ENCODE measurements around the gene PCCA. TPM values are rescaled to one million over a fixed set of nuclear protein-coding genes. Genes with fewer than 3 reads are reported as not detected.

The PCCA gene
- total and polyA plus RNA-seq, 2 donors from 2014 or later: 86.2 to 222 TPM

GRCh38 chr13:100535426-100536135, 446.7 kb downstream of the PCCA start:
- peaks cover 0 to 6% (median 0%) of the 10 kb centered on the region in 3 donors for H3K36me3 ChIP-seq (ENCODE audit: control insufficient read depth in 2 of 3, insufficient read depth in 3 of 3, low read length in 3 of 3)
- no peaks in the 10 kb centered on the region for H3K9me3 ChIP-seq (ENCODE audit: control insufficient read depth in 2 of 3, insufficient read depth in 1 of 3, low read length in 3 of 3)
- no peak overlapping the region for H3K27ac ChIP-seq (ENCODE audit: low read depth in 2 of 2, low read length in 2 of 2)
- no peak overlapping the region for H3K4me3 ChIP-seq (ENCODE audit: low read length in 3 of 3)
- DNase-seq (no peak), FAIRE-seq (no peak)
- TF ChIP-seq CTCF (IDR thresholded peaks at IDR 0.05; ENCODE audit: borderline replicate concordance, extremely low read depth, insufficient read depth): no peak
- H3K4me1 ChIP-seq (ENCODE audit: control insufficient read depth in 2 of 3, insufficient read depth in 2 of 3, low read depth in 1 of 3, low read length in 3 of 3): peaks cover 0 to 13% (median 7%) of the 10 kb centered on the region in 3 donors
- H3K27me3 ChIP-seq (ENCODE audit: control insufficient read depth, insufficient read depth, low read length): no peaks in the 10 kb centered on the region
- no peak overlapping the region for H3K9ac ChIP-seq (ENCODE audit: low read length in 3 of 3)
- intact Hi-C loops (cut with DNase I): no loop called here

- FAIRE-seq: no peak
- TF ChIP-seq CTCF (IDR thresholded peaks at IDR 0.05; ENCODE audit: borderline replicate concordance, extremely low read depth, insufficient read depth): no peak
- Histone ChIP-seq H3K9me3 (ENCODE audit: control insufficient read depth in 2 of 3, insufficient read depth in 1 of 3, low read length in 3 of 3) (no peaks in the 10 kb centered on the region), H3K4me3 (ENCODE audit: low read length in 3 of 3) (no peak overlapping the region), H3K27me3 (ENCODE audit: control insufficient read depth, insufficient read depth, low read length) (no peaks in the 10 kb centered on the region), H3K36me3 (ENCODE audit: control insufficient read depth in 2 of 3, insufficient read depth in 3 of 3, low read length in 3 of 3) (no peaks in the 10 kb centered on the region), H3K4me1 (ENCODE audit: control insufficient read depth in 2 of 3, insufficient read depth in 2 of 3, low read depth in 1 of 3, low read length in 3 of 3) (peaks cover 0 to 13% (median 7%) of the 10 kb centered on the region in 3 donors), H3K27ac (ENCODE audit: low read depth in 2 of 2, low read length in 2 of 2) (no peak overlapping the region), H3K9ac (ENCODE audit: low read length in 3 of 3) (no peak overlapping the region)
- intact Hi-C loops (cut with DNase I): no loop called here
- no peak for DNase-seq
Measured at GRCh38 chr13:100536643-100537180, 447.8 kb downstream of the PCCA start.

GRCh38 chr13:100537486-100537885, 448.6 kb downstream of the PCCA start:
- H3K9me3 ChIP-seq (ENCODE audit: control insufficient read depth in 2 of 3, insufficient read depth in 1 of 3, low read length in 3 of 3): no peaks in the 10 kb centered on the region
- H3K9ac ChIP-seq (ENCODE audit: low read length in 3 of 3): no peak overlapping the region
- no peak for TF ChIP-seq CTCF (IDR thresholded peaks at IDR 0.05; ENCODE audit: borderline replicate concordance, extremely low read depth, insufficient read depth)
- peaks cover 0 to 13% (median 7%) of the 10 kb centered on the region in 3 donors for H3K4me1 ChIP-seq (ENCODE audit: control insufficient read depth in 2 of 3, insufficient read depth in 2 of 3, low read depth in 1 of 3, low read length in 3 of 3)
- intact Hi-C loops (cut with DNase I): no loop called here
- no peaks in the 10 kb centered on the region for H3K36me3 ChIP-seq (ENCODE audit: control insufficient read depth in 2 of 3, insufficient read depth in 3 of 3, low read length in 3 of 3)
- FAIRE-seq (no peak), DNase-seq (no peak)
- H3K27me3 ChIP-seq (ENCODE audit: control insufficient read depth, insufficient read depth, low read length): no peaks in the 10 kb centered on the region
- no peak overlapping the region for H3K27ac ChIP-seq (ENCODE audit: low read depth in 2 of 2, low read length in 2 of 2)
- H3K4me3 ChIP-seq (ENCODE audit: low read length in 3 of 3): no peak overlapping the region
